ENCODE measurements around the gene PPFIBP2. TPM values are rescaled to one million over a fixed set of nuclear protein-coding genes. Genes with fewer than 3 reads are reported as not detected.

Gene PPFIBP2
- total RNA-seq: 0.76 and 2.6 TPM in 2 replicates

DNA sequence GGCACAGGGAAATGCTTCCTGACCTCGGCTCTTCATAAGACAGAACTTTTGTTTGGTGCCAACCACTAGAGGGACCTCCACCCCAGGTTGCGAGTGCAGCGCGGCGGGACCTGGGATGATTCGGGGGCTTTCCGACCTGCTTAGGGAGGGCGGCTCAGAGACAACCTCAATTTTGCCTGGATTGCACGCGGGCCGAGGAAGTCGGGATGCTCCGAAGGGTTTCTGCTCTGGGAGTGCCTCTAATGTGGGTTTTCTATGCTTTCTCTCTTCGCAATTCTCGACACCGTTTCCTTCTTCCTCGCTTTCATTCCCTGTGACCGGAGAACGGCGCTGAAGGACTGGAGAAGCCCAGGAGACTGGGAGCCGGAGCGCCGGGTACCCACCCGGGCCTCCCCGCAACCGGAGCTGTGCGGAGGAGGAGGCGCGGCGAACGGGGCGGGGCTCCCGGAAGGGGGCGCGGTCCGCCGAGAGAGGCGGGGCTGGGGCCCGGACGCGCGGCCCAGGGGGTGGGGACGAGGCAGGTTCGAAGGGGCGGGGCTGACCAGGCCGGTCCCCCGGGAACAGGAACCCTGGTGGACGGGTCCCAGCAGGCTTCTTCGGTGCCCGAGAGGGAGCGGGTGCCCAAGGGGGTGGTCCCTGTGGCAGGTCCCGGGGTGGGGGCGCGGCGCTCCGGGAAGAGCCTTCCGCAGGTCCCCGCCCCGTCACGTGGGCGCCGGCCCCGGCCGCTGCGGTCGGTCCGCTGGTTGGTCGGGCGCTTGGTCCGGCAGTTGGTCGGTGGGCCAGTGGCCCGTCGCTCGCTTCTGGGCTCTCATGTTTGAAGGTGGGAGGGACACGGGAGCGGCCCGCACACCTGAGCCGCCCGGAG, at the start of gene PPFIBP2:
PPFIBP2 (plus strand) TSS at position 766 of the 865 bp plus-strand sequence. CDS start 35,477 bp downstream, outside the sequence.

DNA sequence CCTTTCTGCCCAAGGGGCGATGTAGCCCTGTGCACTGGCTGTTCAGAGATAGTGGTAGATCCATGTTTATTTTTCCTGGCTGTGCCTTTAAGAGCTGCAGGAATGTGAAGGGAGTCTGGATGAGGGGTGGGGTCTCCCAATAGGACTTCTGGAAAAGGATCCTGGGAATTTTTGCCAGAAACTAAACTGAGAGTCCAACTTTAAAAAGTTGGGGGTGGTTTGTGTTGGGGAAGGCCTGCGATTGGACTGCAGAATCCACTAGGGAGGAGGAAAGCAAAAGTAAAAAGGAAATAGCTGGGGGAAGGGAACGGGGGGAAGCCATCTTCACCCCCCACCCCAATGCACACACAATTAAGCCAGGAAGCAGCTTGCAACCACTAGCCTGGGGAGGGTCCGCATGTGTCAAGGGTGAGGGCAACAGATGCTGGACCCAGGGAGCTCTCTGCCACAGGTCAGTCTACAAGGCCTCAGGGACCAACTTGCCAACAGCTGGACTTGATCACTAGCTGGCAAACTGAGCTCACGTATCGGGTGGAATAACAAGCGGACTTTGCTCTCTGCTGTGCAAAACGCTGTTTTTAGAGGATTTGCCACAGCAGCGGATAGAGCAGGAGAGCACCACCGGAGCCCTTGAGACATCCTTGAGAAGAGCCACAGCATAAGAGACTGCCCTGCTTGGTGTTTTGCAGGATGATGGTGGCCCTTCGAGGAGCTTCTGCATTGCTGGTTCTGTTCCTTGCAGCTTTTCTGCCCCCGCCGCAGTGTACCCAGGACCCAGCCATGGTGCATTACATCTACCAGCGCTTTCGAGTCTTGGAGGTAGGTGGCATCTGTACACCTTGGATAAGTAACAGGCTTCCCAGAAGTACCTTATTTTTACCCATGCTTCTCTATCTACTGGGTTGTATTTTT, 28.4 kb upstream of the PPFIBP2 start, which contains the start of gene OLFML1:
OLFML1 (plus strand) TSS at position 321 of the 912 bp plus-strand sequence; CDS start at position 691, 370 bp downstream.

DNA sequence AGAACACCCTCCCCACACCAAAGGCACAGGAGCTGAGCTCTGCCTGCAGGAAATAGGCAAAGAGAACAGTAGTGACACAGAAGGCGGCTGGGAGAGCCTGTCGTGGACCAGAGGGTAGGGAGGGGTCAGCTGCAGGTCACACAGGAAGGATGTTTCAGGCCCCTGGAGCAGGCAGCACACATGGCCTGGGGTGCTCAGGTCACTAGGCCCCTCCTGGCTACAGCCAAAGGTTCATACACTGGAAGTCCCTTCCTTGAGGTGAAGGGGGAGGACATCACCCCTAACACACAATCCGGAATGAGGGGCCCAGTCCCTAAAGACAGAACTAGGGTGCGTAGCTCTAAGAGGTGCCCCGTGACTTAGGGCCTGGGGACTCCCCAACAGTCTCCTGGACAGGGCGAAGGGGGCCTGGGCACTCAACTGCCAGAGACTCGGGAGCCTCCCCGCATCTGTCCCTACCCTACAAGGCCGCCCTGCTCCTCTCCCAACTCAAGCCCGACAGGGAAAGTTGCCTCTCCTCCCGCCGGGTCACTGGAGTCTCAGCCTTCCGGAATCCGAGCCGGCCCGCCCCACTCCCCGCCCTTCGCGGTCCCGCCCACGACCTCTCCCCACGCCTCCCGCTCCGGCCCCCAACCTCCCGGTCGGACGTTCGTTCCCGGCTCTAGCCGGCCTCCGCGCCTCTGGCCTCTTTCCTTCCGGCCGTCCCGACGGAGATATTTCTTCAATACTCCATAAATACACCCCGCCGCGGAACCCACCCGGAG, 159.3 kb downstream of the PPFIBP2 start, which contains the start of gene CYB5R2:
CYB5R2 (minus strand) TSS at position 541 of the 764 bp plus-strand sequence. CDS start 675 bp downstream, outside the sequence.

Other genes starting within 250 kb of the PPFIBP2 start
- gene OLFML1, start 28.5 kb upstream of the PPFIBP2 start, total RNA-seq: not detected in 2 replicates
- gene CYB5R2, start 159.5 kb downstream of the PPFIBP2 start, total RNA-seq: 3.6 and 5.5 TPM in 2 replicates
- gene OVCH2, start 192.5 kb downstream of the PPFIBP2 start, total RNA-seq: not detected in 2 replicates